DLD1 (cell line): ENCODE data around the gene BSND.
"Not testable (repeated sequence)": the region's sequence is repeated elsewhere in the genome, so short reads cannot be mapped to it uniquely, and the experiment has no call there.

Source experiments
- in situ Hi-C: cut with HindIII; loops from 2 replicates; pipeline ENCODE4 v1.10.0; 2017; ENCODE audit warnings: low sequenced_read_pairs

The BSND gene

GRCh38 chr1:54998677-54999076, at the start of gene BSND:
Gene BSND (plus strand): TSS chr1:54998933. CDS start chr1:54999187, 254 bp downstream.
- in situ Hi-C loops, result no loop called here

GRCh38 chr1:54949053-54949452, 49.7 kb upstream of the BSND start:
- in situ Hi-C loops, result no loop called here

GRCh38 chr1:54950006-54950368, 48.7 kb upstream of the BSND start:
- in situ Hi-C loops, result no loop called here

- in situ Hi-C loops, result no loop called here
Measured at GRCh38 chr1:54950369-54951163, 48.2 kb upstream of the BSND start.

GRCh38 chr1:54951810-54952226, 46.9 kb upstream of the BSND start:
- in situ Hi-C loops, result no loop called here

GRCh38 chr1:54952950-54953718, 45.6 kb upstream of the BSND start:
- in situ Hi-C loops, result no loop called here

DNA sequence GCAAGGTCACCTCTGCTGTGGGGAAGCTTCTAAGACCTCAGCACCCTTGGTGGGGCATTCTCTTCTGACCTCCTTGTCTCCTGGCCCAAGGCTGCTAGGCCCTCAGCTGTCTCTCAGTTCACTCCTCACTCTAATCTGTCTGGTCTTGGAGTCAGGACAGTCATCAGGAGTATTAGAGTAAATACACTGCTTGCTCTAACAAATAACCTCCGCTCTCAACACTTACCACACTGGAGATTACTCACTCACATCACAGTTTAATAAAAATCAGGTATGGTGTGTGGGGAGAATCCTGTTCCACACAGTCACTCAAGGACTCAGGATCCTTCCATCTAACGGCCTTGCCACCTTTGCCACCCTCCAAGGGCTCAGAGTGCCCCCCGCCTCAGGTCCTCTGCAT, 44.9 kb upstream of the BSND start:
- in situ Hi-C loops, result no loop called here

DNA sequence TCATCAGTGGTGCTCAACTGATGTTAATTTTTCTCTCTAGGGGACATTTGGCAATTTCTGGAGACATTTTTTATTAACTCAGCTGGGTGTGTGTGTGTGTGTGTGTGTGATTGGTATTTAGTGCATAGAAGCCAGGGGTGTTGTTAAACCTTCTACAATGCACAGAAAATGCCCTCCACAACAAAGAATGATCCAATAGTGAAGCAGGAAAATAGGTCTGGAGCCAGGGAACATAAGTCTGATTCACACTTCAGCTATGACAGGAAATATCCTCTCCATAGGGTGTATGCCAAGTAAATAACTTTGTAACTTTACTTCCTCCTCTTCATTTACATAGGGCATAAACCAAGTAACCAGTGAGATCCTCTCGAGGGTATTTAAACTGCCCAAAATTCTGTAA, 43.4 kb upstream of the BSND start:
- in situ Hi-C loops, result no loop called here

- in situ Hi-C loops, result no loop called here
Measured at GRCh38 chr1:54956726-54957125, 42.0 kb upstream of the BSND start.

GRCh38 chr1:54959241-54959640, 39.5 kb upstream of the BSND start:
- in situ Hi-C loops, result no loop called here

DNA sequence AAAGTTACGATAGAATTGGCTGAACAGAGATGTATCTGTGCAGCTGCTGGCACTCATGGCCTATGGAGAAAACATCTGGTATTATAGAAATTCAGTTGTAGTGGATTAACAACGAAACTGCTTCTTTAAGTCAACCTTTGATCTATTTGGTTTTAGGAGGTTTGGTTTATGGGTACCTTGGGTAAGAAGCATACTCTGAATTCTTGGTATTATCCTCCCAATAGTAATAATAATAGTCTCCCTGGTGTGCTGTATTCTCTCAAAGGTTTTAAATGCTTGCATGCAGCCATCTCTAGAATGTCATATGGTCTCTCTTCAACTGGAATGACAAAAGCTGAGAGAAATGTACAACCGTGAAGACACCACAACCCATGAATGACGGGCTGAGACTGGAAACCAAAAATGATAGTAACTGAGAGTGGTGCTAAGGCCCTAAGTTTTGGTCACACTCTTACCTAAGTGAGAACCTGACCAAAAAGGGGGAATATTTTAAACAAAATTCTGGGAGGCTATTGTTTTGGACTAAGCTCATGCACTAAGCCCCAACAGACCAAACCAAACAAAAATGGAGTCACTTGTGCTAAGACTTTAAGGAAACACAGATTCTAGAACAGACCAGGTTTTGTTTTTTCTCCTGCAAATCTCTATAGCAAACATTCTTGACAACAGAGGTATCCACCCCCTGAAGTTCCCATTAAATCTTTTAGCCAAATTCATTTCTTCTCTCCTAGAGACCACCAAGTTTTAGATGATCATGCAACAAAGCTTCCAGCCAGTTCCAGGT, 35.9 kb upstream of the BSND start:
- in situ Hi-C loops, result no loop called here

GRCh38 chr1:54963829-54964228, 34.9 kb upstream of the BSND start:
- in situ Hi-C loops, result not testable (repeated sequence)

GRCh38 chr1:54965624-54966340, 33.0 kb upstream of the BSND start:
- in situ Hi-C loops, result no loop called here

GRCh38 chr1:54967372-54967771, 31.4 kb upstream of the BSND start:
- in situ Hi-C loops, result no loop called here

- in situ Hi-C loops, result no loop called here
Measured at GRCh38 chr1:54968551-54968950, 30.2 kb upstream of the BSND start.

GRCh38 chr1:54969879-54970278, 28.9 kb upstream of the BSND start:
- in situ Hi-C loops, result no loop called here

- in situ Hi-C loops, result no loop called here
Measured at GRCh38 chr1:54970901-54971300, 27.8 kb upstream of the BSND start.

DNA sequence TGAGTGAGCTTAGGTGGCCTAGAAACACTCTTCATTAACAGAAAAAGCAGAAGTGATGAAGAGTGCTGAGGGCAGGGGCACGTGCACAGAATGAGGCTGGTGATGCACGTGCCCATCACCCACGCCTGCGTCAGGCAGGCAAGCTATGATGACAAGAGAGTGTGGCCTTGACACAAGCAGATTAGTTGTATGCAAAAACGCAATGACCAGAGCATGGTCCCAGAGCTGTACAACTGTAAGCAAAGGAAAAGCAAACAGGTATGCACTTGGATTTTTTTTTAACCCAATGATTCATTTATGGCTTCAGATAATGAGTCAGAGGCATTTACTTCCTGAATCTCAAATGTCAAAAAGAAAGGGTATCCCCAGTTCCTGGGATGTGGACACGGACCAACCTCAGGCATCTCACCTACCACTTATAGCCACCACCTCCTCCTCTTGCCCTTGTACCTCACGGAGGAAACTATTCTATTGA, 27.4 kb upstream of the BSND start:
- in situ Hi-C loops, result no loop called here

DNA sequence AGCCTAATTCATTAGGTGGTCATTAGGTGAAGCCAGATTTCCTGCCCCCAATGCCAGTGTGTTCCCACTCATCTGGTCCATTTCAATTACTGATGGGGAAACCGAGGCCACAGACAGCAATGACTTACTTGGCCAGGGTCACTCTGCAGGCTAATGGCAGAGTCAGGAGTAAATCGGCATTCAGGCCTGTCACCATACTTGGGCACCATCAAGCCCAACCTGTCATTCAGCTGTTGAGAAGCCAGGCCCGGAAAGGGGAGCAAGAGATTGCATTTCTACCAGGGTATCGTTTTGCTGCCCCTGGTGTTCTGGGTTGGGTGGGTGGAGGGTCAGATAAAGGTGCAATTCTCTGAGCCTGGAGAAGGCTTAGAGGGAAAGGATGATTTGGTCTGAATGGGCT, 26.3 kb upstream of the BSND start:
- in situ Hi-C loops, result no loop called here

- in situ Hi-C loops, result no loop called here
Measured at GRCh38 chr1:54973205-54973921, 25.4 kb upstream of the BSND start.
